HepG2 (cell line): Measurements from ENCODE around the gene TNP2. TPM values are rescaled to one million over a fixed set of nuclear protein-coding genes. Genes with fewer than 3 reads are reported as not detected.

ENCODE experiments used
- ATAC-seq: fragments of 200-7000 bp; cut with Tn5 transposase; 3 replicates; pipeline ENCODE4 v1.9.1; 2020; ENCODE audit warnings: mild to moderate bottlenecking, moderate library complexity
- BruUV-seq: library from RNA; stranded (reverse); fragments of 400-500 nt; replicated peaks from 2 replicates; lab custom pipeline; 2021; lab: Mats Ljungman, UMichigan
- CTCF ChIA-PET: fragments of 300-600 bp; formaldehyde crosslinking; extraction: SDS; loops from one replicate; lab custom pipeline; 2021; ENCODE audit warnings: low total read pairs, inconsistent platforms, low intra/inter-chr PET ratio; lab: Yijun Ruan, JAX
- POLR2A ChIA-PET: fragments of 350-600 bp; sonication (Branson Sonifier 250); formaldehyde crosslinking; loops from one replicate; lab custom pipeline; 2020; ENCODE audit warnings: antibody characterized with exemption, inconsistent platforms; lab: Yijun Ruan, JAX
- DNase-seq: peaks from one replicate; pipeline ENCODE4 v3.0.0-alpha.2; 2015; ENCODE audit warnings: low spot score
- FAIRE-seq: peaks from 3 replicates; lab custom pipeline; 2011; peaks lifted over from hg19 to GRCh38; lab: Jason Lieb, UNC
- H2AFZ ChIP-seq: one replicate; pipeline ENCODE4 v1.6.1; 2011; ENCODE audit warnings: low read length, inconsistent platforms
- H3K27ac ChIP-seq: fragments of 300-600 bp; 3 replicates; pipeline ENCODE4 v1.8.0; 2011; ENCODE audit warnings: mixed run types, mild to moderate bottlenecking, mixed read lengths, low read length, inconsistent platforms; ENCODE audit not compliant: insufficient read depth; ENCODE audit errors: extremely low read length
- H3K27me3 ChIP-seq, 2 experiments: fragments of 200-600 bp in 1 of 2; 2 replicates in 1 of 2; 3 replicates in 1 of 2; pipeline versions ENCODE4 v1.6.0 to v1.8.0; 2011; ENCODE audit warnings: low read length in 2 of 2, mild to moderate bottlenecking in 2 of 2, moderate library complexity in 2 of 2, inconsistent platforms in 1 of 2; ENCODE audit not compliant: insufficient read depth in 2 of 2, control insufficient read depth in 1 of 2
- H3K36me3 ChIP-seq, 2 experiments: fragments of 200-600 bp in 1 of 2; replicated peaks in 1 of 2; 2 replicates in 1 of 2; 3 replicates in 1 of 2; pipeline versions ENCODE4 v1.5.1 to v1.8.0; 2011; ENCODE audit warnings: low read length in 2 of 2, inconsistent platforms in 1 of 2; ENCODE audit not compliant: insufficient read depth in 2 of 2, control insufficient read depth in 1 of 2
- H3K4me1 ChIP-seq: 2 replicates; pipeline ENCODE4 v1.5.1; 2012; ENCODE audit warnings: low read length, inconsistent platforms; ENCODE audit not compliant: insufficient read depth
- H3K4me2 ChIP-seq: 2 replicates; pipeline ENCODE4 v1.6.0; 2011; ENCODE audit warnings: low read depth, low read length, inconsistent platforms
- H3K4me3 ChIP-seq, 3 experiments: fragments of 200-600 bp in 1 of 3; sonication (generic), shearing (Covaris generic) in 1 of 3; replicated peaks in 1 of 3; 2 replicates each; pipeline ENCODE4 v1.5.1; 2011 to 2016; ENCODE audit warnings: low read length in 3 of 3, inconsistent platforms in 2 of 3, low read depth in 2 of 3, mild to moderate bottlenecking in 2 of 3, control low read depth in 1 of 3, mixed read lengths in 1 of 3; ENCODE audit not compliant: insufficient read depth in 1 of 3
- H3K79me2 ChIP-seq: one replicate; pipeline ENCODE4 v1.6.1; 2011; ENCODE audit warnings: low read length, inconsistent platforms; ENCODE audit not compliant: insufficient read depth
- H3K9ac ChIP-seq: 2 replicates; pipeline ENCODE4 v1.6.0; 2011; ENCODE audit warnings: mild to moderate bottlenecking, low read depth, low read length, inconsistent platforms; ENCODE audit not compliant: insufficient read depth
- H3K9me3 ChIP-seq: 2 replicates; pipeline ENCODE4 v1.5.1; 2012; ENCODE audit warnings: mild to moderate bottlenecking, low read length
- H4K20me1 ChIP-seq: 2 replicates; pipeline ENCODE4 v1.6.0; 2011; ENCODE audit warnings: inconsistent platforms, mild to moderate bottlenecking, low read length, moderate library complexity; ENCODE audit not compliant: insufficient read depth
- ARHGAP35 ChIP-seq: sonication (generic); formaldehyde crosslinking; IDR thresholded peaks from 2 replicates; pipeline ENCODE4 v1.9.0; 2022; ENCODE audit warnings: mild to moderate bottlenecking, inconsistent platforms, moderate library complexity, missing genetic modification reagents, borderline replicate concordance
- ARNT ChIP-seq: fragments of 450-650 bp; IDR thresholded peaks from 2 replicates; pipeline ENCODE4 v1.6.1; 2017
- ATF7-NPFF ChIP-seq: sonication (generic); formaldehyde crosslinking; IDR thresholded peaks from 2 replicates; pipeline ENCODE4 v1.8.1; 2023; ENCODE audit warnings: mild to moderate bottlenecking, low read depth, missing genetic modification reagents, moderate library complexity
- ATM ChIP-seq: fragments of 450-650 bp; IDR thresholded peaks from 2 replicates; pipeline ENCODE4 v1.7.1; 2017; ENCODE audit warnings: mild to moderate bottlenecking, borderline replicate concordance
- EP300 ChIP-seq, 3 experiments: sonication (generic) in 1 of 3; formaldehyde crosslinking in 1 of 3; IDR thresholded peaks; 2 replicates each; pipeline versions ENCODE4 v1.5.1 to v1.6.1; 2011 to 2020; ENCODE audit warnings: low read depth in 2 of 3, low read length in 2 of 3, borderline replicate concordance in 1 of 3, improper control_type of control experiment in 1 of 3, mild to moderate bottlenecking in 1 of 3, missing genetic modification reagents in 1 of 3, moderate library complexity in 1 of 3
- FOXC1 ChIP-seq: sonication (generic); formaldehyde crosslinking; IDR thresholded peaks from 2 replicates; pipeline ENCODE4 v1.8.0; 2022; ENCODE audit warnings: mild to moderate bottlenecking, missing genetic modification reagents, borderline replicate concordance
- MIER3 ChIP-seq: IDR thresholded peaks from 2 replicates; pipeline ENCODE4 v1.6.1; 2016; ENCODE audit warnings: missing compliant biosample characterization, borderline replicate concordance
- NRL ChIP-seq: sonication (generic); formaldehyde crosslinking; IDR thresholded peaks from 2 replicates; pipeline ENCODE4 v1.5.0; 2020; ENCODE audit warnings: missing genetic modification reagents, mild to moderate bottlenecking, moderate library complexity, borderline replicate concordance
- SMARCE1 ChIP-seq: fragments of 450-650 bp; IDR thresholded peaks from 2 replicates; pipeline ENCODE4 v1.6.1; 2017; ENCODE audit warnings: borderline replicate concordance
- TAF1 ChIP-seq: sonication (generic); formaldehyde crosslinking; IDR thresholded peaks from 2 replicates; pipeline ENCODE4 v1.4.0; 2020; ENCODE audit warnings: missing genetic modification reagents
- TEAD3 ChIP-seq: optimal IDR thresholded peaks from 2 replicates; pipeline ENCODE3; 2016; ENCODE audit warnings: borderline replicate concordance
- ZBTB7B ChIP-seq: sonication (generic); formaldehyde crosslinking; IDR thresholded peaks from 2 replicates; pipeline ENCODE4 v1.4.0; 2020; ENCODE audit warnings: missing genetic modification reagents
- ZC3H4 ChIP-seq: sonication (generic); formaldehyde crosslinking; IDR thresholded peaks from 2 replicates; pipeline ENCODE4 v1.4.0; 2020; ENCODE audit warnings: missing genetic modification reagents, borderline replicate concordance
- ZNF598 ChIP-seq: sonication (generic); formaldehyde crosslinking; IDR thresholded peaks from 2 replicates; pipeline ENCODE4 v1.5.1; 2020; ENCODE audit warnings: mild to moderate bottlenecking, missing genetic modification reagents, borderline replicate concordance
- ZNF614 ChIP-seq: IDR thresholded peaks from 2 replicates; pipeline ENCODE4 v1.6.1; 2018; ENCODE audit warnings: missing biosample characterization, missing genetic modification reagents, inconsistent platforms, borderline replicate concordance
- ZNF776 ChIP-seq: sonication (generic); formaldehyde crosslinking; IDR thresholded peaks from 2 replicates; pipeline ENCODE4 v1.4.0; 2020; ENCODE audit warnings: mild to moderate bottlenecking, missing genetic modification reagents
- ZNF792 ChIP-seq: IDR thresholded peaks from 2 replicates; pipeline ENCODE4 v1.6.1; 2016
- WGBS: methylation state at CpG from one replicate; pipeline ENCODE4 v1.1.6; 2017; ENCODE audit warnings: low lambda C conversion rate; 5-methylcytosine and 5-hydroxymethylcytosine counted together
- in situ Hi-C: cut with HindIII; loops from 2 replicates; pipeline ENCODE4 v1.10.0; 2017; ENCODE audit warnings: low pct_unique_long_range_greater_than_20kb; ENCODE audit not compliant: extremely low pct_ligation_motif_present
- intact Hi-C: fragments of 100-400 bp; cut with micrococcal nuclease; formaldehyde crosslinking; loops from one replicate; pipeline ENCODE4 v1.10.0; 2022; ENCODE audit not compliant: unreplicated experiment
- polyA plus RNA-seq, 8 experiments: library from polyadenylated mRNA; depleted of rRNA in 3 of 8; stranded (reverse) in 7 of 8; unstranded in 1 of 8; fragments of >200 nt; fragmentation: Illumina TruSeq in 4 of 8; extraction: Trizol in 4 of 8; gene quantifications; 2 replicates each; pipeline versions ENCODE4 v1.2.1 to v1.2.3, GENCODE V29; 2011 to 2016; ENCODE audit warnings: low read depth in 4 of 8, missing spikeins in 1 of 8, mixed read lengths in 1 of 8; ENCODE audit not compliant: insufficient read depth in 1 of 8
- total RNA-seq, 5 experiments: library from RNA; depleted of rRNA; stranded (reverse); fragments of >200 nt; fragmentation: Illumina TruSeq; extraction: Trizol; gene quantifications; 2 replicates each; pipeline ENCODE4 v1.2.3, GENCODE V29; 2016; ENCODE audit warnings: low read depth in 1 of 5
- TF ChIP-seq, protein P1 (sequence below), 2 experiments: sonication (generic) in 1 of 2; formaldehyde crosslinking in 1 of 2; IDR thresholded peaks; 2 replicates each; pipeline versions ENCODE4 v1.5.1 to v1.6.1; 2011 to 2020; ENCODE audit warnings: borderline replicate concordance in 1 of 2, low read depth in 1 of 2, low read length in 1 of 2, mild to moderate bottlenecking in 1 of 2, missing genetic modification reagents in 1 of 2, moderate library complexity in 1 of 2
- TF ChIP-seq, protein P2 (sequence below): sonication (generic); formaldehyde crosslinking; IDR thresholded peaks from 2 replicates; pipeline ENCODE4 v1.4.0; 2020; ENCODE audit warnings: missing genetic modification reagents

The TNP2 gene
- total and polyA plus RNA-seq, 2 of the 13 experiments (the other 11 are each of a cell fraction or from before 2014, with no cell fraction given): not detected

DNA sequence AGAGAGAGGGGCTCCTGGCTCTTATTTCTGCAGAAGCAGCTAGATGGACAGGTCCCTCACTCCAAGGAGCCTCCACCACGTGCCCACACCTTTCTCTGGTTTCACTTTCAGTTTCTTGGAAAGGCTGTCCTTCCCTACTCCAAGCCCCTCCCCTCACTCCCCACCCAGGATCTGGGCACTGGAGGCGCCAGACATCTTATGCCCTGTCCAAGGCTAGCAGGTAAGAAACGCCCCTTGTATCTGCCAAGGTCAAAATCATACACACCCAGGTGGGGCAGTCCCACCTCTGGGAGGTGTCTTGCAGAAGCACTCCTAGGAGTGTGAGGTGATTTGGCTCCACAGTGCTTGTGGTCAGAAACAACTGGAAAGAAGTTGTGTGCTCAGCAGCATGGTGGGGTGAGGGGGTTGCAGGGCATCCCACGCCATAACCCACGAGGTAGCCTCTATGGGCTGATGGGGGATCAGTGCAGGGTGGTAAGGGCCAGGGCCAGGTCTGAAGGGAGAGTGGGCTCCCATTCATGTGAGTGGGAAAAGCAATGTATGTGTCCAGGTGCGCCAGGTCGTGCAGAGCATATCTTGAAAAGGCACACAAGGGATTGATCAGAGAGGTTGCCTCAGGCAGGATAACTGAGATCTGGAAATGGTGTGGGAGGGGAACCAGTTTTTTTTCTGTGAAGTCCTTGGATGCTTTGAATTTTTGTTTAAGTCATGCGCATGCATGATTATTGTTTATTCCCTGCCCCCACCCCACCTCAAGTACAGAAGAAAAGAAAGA is 43.8 kb upstream of the TNP2 start:
- peak overlapping the region; percentile 4 to 49 (median 34); a peak in 4 of 6 replicates for H3K4me3 ChIP-seq
- DNase-seq (peak; percentile 72), FAIRE-seq (no peak), ATAC-seq (no peak)
- H3K36me3 ChIP-seq: no peaks in the 10 kb centered on the region
- intact Hi-C loops: loop anchor here (1.0 kb wide), 1 partner anchor 50 kb away; no protein-coding TSS in a partner anchor
- WGBS: 35% methylated on average over 8 of the region's 8 CpGs
- no peaks in the 10 kb centered on the region for H3K9me3 ChIP-seq
- peaks cover 73% of the 10 kb centered on the region for H3K4me1 ChIP-seq
- ChIA-PET POLR2A (interaction anchor here (0.8 to 7.4 kb wide), 15 partner anchors 15 to 484 kb away, joined by 3 to 234 read pairs (median 6); partner anchors contain the start of genes PRM2, PRM3, SOCS1 and ZC3H7A), CTCF (interaction anchor here (0.9 kb wide), 1 partner anchor 34 kb away, joined by 4 read pairs; no protein-coding TSS in a partner anchor)
- in situ Hi-C loops: no loop called here
- H3K9ac ChIP-seq: peak overlapping the region; percentile 58
- no peaks in the 10 kb centered on the region for H3K27me3 ChIP-seq
- BruUV-seq: no TSS peak
- H3K27ac ChIP-seq: peak overlapping the region; percentile 88
- peak overlapping the region; percentile 73 for H3K4me2 ChIP-seq
- H3K79me2 ChIP-seq: no peaks in the 10 kb centered on the region
- H4K20me1 ChIP-seq: no peaks in the 10 kb centered on the region
- H2AFZ ChIP-seq: peak overlapping the region; percentile 2
- no peak for TF ChIP-seq ARNT
- TF ChIP-seq, protein P1, sequence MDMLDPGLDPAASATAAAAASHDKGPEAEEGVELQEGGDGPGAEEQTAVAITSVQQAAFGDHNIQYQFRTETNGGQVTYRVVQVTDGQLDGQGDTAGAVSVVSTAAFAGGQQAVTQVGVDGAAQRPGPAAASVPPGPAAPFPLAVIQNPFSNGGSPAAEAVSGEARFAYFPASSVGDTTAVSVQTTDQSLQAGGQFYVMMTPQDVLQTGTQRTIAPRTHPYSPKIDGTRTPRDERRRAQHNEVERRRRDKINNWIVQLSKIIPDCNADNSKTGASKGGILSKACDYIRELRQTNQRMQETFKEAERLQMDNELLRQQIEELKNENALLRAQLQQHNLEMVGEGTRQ (IDR thresholded peaks at IDR 0.05; ENCODE audit: low read depth, low read length): no peak
- TF ChIP-seq, protein P1 (CRISPR knock-in tag; IDR thresholded peaks at IDR 0.05; ENCODE audit: borderline replicate concordance): peak; percentile 61; the same call in 1 of the 2 replicates
- no peak for TF ChIP-seq ZC3H4 (CRISPR knock-in tag)
- TF ChIP-seq ZNF598: peak; percentile 80; the same call in 1 of the 2 replicates
- peak; percentile 77; the same call in 1 of the 2 replicates for TF ChIP-seq ZBTB7B (CRISPR knock-in tag)
- TF ChIP-seq NRL (CRISPR knock-in tag): peak; percentile 59; the same call in 1 of the 2 replicates
- no peak for TF ChIP-seq ATM
- 0 out of 2 replicates have a peak, but pooled peaks have one; percentile 15 for TF ChIP-seq TAF1 (CRISPR knock-in tag)
- TF ChIP-seq FOXC1 (CRISPR knock-in tag): 0 out of 2 replicates have a peak, but pooled peaks have one; percentile 19
- peak; percentile 51; the same call in 1 of the 2 replicates for TF ChIP-seq ATF7-NPFF (CRISPR knock-in tag)
- TF ChIP-seq ZNF614 (CRISPR knock-in tag): peak; percentile 52; the same call in 1 of the 2 replicates
- TF ChIP-seq TEAD3 (CRISPR knock-in tag): peak; percentile 32
- TF ChIP-seq SMARCE1: no peak
- TF ChIP-seq ZNF776 (CRISPR knock-in tag): peak; percentile 27; the same call in 1 of the 2 replicates
- no peak for TF ChIP-seq MIER3
- TF ChIP-seq ZNF792 (CRISPR knock-in tag): 0 out of 2 replicates have a peak, but pooled peaks have one; percentile 25
- TF ChIP-seq EP300 (IDR thresholded peaks at IDR 0.05; ENCODE audit: low read depth in 2 of 2, low read length in 2 of 2): 0 out of 4 replicates have a peak, but pooled peaks of 1 of the 2 experiments have one; percentile 18
- no peak for TF ChIP-seq EP300 (CRISPR knock-in tag; IDR thresholded peaks at IDR 0.05; ENCODE audit: borderline replicate concordance)
- TF ChIP-seq, protein P2, sequence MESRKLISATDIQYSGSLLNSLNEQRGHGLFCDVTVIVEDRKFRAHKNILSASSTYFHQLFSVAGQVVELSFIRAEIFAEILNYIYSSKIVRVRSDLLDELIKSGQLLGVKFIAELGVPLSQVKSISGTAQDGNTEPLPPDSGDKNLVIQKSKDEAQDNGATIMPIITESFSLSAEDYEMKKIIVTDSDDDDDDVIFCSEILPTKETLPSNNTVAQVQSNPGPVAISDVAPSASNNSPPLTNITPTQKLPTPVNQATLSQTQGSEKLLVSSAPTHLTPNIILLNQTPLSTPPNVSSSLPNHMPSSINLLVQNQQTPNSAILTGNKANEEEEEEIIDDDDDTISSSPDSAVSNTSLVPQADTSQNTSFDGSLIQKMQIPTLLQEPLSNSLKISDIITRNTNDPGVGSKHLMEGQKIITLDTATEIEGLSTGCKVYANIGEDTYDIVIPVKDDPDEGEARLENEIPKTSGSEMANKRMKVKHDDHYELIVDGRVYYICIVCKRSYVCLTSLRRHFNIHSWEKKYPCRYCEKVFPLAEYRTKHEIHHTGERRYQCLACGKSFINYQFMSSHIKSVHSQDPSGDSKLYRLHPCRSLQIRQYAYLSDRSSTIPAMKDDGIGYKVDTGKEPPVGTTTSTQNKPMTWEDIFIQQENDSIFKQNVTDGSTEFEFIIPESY (CRISPR knock-in tag): peak; percentile 59
- peak; percentile 72; the same call in 1 of the 2 replicates for TF ChIP-seq ARHGAP35 (CRISPR knock-in tag)
